ENCODE measurements around the gene MRPS10.

- TF ChIP-seq ATF3 (IDR thresholded peaks at IDR 0.05; ENCODE audit: borderline replicate concordance, extremely low read depth, low read depth, low read length) (no peak), CTCF (IDR thresholded peaks at IDR 0.05 in 2 of 3, conservative IDR thresholded peaks at IDR 0.05 in 1 of 3; ENCODE audit: control insufficient read depth in 2 of 3, extremely low read depth in 1 of 3, insufficient read depth in 1 of 3, low read depth in 3 of 3, low read length in 3 of 3) (no peak), POLR2AphosphoS2 (IDR thresholded peaks at IDR 0.05; ENCODE audit: low read depth, low read length) (no peak), RBBP5 (conservative IDR thresholded peaks at IDR 0.05) (no peak), FOXK2 (IDR thresholded peaks at IDR 0.05) (no peak), ZBTB33 (IDR thresholded peaks at IDR 0.05) (no peak)
Observed at GRCh38 chr6:42212442-42212841, 5.2 kb downstream of the MRPS10 start.

Data from GM12878 (cell line).